GM21619 (cell line): Measurements from ENCODE around the gene STRA8.

Experiments
- ATAC-seq: cut with Tn5 transposase; IDR thresholded peaks from one replicate; pipeline ENCODE4 v1.9.1; 2021; ENCODE audit not compliant: unreplicated experiment

The STRA8 gene

DNA sequence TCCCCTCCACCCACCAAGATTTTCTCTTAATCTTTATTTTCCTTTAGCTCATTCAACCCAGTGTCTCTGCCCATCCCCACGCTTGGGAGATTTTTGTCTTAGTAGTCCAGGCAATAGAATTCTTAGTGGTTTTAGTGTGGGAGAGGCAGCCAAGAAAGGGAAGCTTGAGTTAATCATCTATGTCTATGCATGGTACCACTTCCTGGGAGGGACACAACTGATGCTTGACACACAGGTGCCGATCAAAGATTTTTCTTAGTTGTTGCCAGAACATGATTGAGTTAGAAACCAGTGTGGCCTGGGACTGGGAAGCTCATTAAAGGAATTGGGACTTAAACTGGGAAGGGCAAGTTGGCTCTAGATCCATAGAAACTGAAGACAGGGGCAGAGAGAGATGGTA is 3.1 kb downstream of the STRA8 start:
- ATAC-seq, result peak; percentile 84

DNA sequence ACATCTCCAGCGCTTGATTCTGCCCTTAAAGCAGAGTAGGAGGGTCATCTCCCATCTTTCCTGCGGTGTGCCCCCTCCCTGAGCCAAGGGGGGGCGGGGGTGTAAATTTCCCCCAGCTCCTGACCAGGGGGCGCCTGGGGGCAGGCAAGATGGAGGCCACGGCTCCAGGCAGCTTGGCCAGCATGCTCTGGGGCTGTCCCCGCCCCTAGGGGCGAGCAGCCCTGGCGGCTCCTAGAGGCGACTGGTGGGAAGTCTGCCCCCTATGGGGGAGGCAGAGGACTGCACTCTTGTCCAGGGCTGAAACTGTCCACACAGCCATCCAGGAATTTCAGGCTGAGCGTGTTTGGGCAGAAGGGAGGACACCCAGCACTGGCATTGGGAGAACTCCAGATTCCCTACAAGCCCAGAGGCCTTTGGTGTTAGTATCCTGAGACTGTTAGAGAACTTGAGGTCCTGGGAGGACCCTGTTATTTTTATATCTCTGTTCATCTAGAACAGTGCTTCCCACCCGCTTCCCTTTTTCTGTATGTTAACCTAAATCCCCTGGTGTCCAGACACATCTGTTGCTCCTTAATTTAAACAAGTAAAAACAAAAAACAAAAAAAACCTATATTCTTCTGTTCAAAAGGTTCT is 4.6 kb downstream of the STRA8 start:
- no peak for ATAC-seq

DNA sequence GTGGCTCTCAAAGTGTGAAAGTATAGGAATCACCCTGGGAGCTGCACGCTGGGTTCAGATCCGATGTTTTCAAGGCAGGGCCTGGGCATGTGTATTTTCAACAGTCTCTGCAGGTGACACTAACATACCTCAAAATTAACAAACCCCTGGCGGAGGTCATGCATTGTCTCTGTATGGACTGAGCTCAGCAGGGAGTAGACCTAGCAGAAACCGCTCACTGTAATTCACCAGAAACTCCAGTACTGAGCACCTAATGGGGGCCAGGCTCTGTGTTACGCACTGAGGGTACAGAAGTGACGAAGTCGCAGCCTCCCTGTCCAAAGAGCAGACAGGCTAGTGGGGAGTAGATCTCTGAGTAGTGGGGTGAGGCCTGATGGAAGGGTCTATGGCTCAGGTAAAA is 5.6 kb downstream of the STRA8 start:
- no peak for ATAC-seq

DNA sequence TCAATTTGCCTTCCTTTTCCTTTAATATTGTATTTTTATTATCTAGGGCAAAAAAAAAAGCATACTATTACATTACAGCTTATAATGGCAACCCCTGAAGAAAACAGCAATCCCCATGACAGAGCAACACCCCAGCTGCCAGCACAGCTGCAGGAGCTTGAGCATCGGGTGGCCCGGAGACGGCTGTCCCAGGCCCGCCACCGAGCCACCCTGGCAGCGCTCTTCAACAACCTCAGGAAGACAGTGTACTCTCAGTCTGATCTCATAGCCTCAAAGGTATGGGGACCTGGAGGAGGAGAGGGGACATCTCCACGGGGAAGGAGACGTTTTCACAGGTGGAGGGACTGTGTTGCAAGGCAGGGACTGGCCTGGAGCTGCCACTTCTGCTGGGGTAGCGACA is 6.8 kb downstream of the STRA8 start:
- no peak for ATAC-seq

GRCh38 chr7:135242096-135242684 is 8.6 kb downstream of the STRA8 start:
- no peak for ATAC-seq

DNA sequence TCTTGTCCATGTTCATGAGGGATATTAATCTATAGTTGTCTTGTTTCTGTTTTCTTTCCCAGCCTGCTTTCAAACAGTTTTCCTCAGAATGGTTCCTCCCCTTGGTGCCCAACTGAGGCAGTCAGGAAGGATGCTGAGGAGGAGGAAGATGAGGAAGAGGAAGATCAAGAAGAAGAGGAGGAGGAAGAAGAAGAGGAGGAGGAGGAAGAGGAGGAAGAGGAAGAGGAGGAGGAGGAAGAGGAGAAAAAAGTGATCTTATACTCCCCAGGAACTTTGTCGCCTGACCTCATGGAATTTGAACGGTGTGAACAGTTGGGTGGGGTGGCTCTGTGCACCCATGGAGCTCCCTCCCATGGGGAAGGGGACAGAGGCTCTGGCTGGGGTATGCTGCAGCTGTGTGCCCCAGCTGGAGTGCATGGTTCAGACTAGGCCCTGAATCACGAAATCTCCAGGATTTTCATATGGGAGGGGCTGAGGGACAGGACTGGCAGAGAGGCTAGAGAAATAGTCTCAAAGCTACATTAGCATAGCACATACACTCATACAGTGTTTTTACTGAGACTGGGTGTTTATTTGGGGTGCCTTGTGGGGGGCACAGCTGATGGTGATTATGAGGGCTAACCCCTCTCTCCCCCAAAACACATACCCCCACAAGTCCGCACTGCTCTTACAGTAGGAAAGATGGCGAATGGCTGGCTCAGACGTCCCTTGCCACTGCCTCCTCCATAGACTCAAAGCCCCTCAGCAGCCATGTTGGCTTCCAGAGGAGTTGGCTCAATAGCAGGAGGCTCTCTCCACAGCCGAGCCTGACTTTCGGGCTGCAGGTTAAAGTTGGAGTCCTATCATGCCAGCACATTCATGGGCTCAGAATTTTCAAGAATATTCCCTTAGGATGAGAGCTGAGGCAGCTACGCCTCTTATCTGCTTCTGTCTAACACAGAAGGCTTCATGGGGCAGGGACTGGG is 11.9 kb downstream of the STRA8 start:
- ATAC-seq, result no peak

DNA sequence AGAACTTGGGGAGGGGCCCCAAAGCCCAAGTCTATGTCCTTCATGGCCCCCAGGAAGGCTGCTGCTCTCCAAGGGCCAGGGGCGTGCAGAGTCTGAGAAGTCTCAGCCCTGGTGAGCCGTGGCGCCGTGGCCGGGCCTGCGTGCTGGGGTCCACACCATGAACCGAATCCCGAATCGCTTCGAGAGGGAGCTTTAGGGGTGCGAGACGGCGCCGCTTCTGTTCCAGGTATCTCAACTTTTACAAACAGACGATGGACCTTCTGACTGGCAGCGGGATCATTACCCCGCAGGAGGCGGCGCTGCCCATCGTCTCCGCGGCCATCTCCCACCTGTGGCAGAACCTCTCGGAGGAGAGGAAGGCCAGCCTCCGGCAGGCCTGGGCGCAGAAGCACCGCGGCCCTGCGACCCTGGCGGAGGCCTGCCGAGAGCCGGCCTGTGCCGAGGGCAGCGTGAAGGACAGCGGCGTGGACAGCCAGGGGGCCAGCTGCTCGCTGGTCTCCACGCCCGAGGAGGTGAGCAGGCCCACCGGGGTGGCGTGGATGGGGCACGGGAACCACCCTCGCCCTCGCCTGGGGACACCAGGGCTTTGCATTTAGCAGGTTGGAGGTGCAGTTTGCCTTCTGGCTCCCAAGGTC is 12.7 kb downstream of the STRA8 start:
- ATAC-seq, result no peak

DNA sequence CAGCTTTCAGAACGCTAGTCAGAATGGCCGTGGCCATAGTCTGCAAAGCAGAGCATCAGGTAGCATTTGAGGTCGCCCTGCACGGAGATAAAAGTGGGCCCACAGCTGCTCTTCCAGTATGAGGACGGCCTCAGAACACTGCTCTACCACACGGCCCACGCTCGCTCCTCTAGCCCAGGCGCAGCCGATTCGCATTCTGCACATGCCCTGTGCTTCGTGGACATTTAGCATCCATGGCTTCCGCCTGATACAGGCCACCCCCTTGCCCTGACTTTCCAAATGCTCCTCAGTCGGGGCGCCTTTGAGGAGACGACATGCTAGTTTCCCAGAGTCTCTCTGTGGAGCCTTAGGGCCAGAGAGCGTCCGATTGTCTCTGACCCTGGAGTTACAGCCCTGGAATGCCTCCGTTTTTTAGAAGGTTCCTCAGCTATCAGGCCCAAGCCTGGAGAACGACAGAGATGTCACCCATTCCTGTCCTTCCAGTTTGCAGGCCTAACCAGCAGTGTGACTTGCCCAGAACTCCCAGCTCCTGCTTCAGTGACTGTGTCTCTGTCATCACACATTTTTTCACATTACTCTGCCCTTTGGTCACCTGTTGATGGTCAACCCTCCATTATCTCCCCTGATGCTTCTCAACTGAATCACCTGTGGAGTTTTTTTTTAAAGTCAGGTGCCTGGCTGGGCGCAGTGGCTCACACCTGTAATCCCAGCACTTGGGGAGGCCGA is 14.3 kb downstream of the STRA8 start:
- no peak for ATAC-seq

DNA sequence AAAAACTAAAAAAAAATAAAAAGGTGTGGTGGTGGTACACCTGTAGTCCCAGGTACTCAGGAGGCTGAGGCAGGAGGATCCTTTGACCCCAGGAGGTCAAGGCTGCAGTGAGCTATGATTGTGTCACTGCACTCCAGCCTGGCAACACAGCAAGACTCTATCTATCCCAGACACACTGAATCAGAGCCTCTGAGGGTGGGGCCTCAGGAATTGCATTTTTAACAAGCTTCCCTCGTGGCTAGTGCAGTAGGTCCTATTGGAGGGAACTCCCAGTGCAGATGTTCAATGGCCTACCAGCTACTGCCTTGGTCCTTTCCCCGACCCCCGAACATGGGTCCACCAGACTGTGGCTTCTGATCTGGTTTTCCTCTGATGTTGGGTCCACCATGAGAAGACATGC is 14.9 kb downstream of the STRA8 start:
- ATAC-seq, result no peak

- ATAC-seq, result no peak
These were observed 18.1 kb downstream of the STRA8 start for GRCh38 chr7:135251496-135252391.

- ATAC-seq, result no peak
These were observed 20.5 kb downstream of the STRA8 start for GRCh38 chr7:135253851-135254771.

- no peak for ATAC-seq
These were observed 24.2 kb downstream of the STRA8 start for GRCh38 chr7:135257790-135258189.

DNA sequence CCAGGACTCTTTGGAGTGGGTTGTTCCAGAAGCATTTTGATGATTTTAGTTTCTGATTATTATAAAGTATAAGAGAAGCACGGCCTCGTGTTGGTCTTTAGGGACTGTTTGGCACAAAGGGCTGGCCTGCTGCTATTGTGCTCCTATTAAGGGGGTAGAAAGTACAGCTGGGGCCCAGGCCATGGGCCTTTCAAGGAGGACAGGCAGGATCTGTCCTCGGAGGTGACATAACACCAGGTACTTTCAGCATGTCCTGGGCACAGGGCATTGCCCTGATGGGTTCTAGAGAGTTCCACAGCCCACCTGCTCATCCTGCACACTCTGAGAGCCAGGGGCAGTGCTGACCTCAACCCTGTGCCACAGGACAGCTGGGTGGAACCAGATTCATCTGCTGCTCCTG is 24.9 kb downstream of the STRA8 start:
- no peak for ATAC-seq

DNA sequence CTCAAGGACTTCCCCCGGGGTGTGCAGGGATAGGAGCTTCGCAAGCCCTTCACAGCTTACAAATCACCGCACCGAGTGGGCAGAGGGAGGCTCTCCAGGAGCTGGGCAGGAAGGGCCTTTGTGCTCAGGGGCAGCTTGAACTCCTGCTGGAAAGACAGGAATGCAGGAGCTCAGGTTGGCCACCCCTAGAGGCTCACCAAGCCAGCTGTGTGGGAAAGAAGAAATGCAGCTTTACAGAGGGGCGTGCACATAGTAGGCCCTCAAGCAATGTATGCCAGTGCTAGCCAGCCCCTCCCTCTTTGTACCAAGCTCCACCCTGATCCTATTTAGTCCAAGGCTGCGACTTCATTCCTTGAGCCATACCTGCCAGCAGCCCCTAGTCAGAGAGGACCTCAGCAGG is 26.1 kb downstream of the STRA8 start:
- no peak for ATAC-seq

GRCh38 chr7:135260470-135260869 is 26.8 kb downstream of the STRA8 start:
- ATAC-seq, result no peak

GRCh38 chr7:135260930-135261721 is 27.5 kb downstream of the STRA8 start:
- ATAC-seq, result no peak

GRCh38 chr7:135262623-135263320 is 29.1 kb downstream of the STRA8 start:
- no peak for ATAC-seq
